DOHH2 (cell line): ENCODE results near the gene SEPTIN2.

ENCODE experiments used
- H3F3A ChIP-seq: fragments of 200-600 bp; sonication (generic), shearing (Covaris generic); 2 replicates; pipeline ENCODE4 v1.6.0; 2016; ENCODE audit warnings: antibody characterized with exemption, mild to moderate bottlenecking; ENCODE audit not compliant: control insufficient read depth, insufficient read depth
- H3K27ac ChIP-seq: fragments of 200-600 bp; sonication (generic); 2 replicates; pipeline ENCODE4 v1.5.1; 2014; ENCODE audit warnings: low read depth, mild to moderate bottlenecking, low read length, moderate library complexity
- H3K27me3 ChIP-seq: fragments of 200-600 bp; sonication (generic); 2 replicates; pipeline ENCODE4 v1.6.1; 2014; ENCODE audit warnings: mild to moderate bottlenecking, low read length, mixed read lengths; ENCODE audit not compliant: control insufficient read depth
- H3K36me3 ChIP-seq: fragments of 200-600 bp; sonication (generic); 2 replicates; pipeline ENCODE4 v1.6.1; 2014; ENCODE audit warnings: mild to moderate bottlenecking, low read length, moderate library complexity, mixed read lengths; ENCODE audit not compliant: control insufficient read depth
- H3K4me1 ChIP-seq: fragments of 200-600 bp; sonication (generic); 2 replicates; pipeline ENCODE4 v1.6.1; 2014; ENCODE audit warnings: mild to moderate bottlenecking, low read length, mixed read lengths; ENCODE audit not compliant: control insufficient read depth
- H3K4me2 ChIP-seq: fragments of 200-600 bp; sonication (generic); 2 replicates; pipeline ENCODE4 v1.6.0; 2014; ENCODE audit warnings: mild to moderate bottlenecking, low read length, moderate library complexity
- H3K4me3 ChIP-seq: fragments of 200-600 bp; sonication (generic); 2 replicates; pipeline ENCODE4 v1.5.1; 2014; ENCODE audit warnings: mild to moderate bottlenecking, low read length, mixed read lengths
- H3K79me2 ChIP-seq: fragments of 200-600 bp; sonication (generic); 2 replicates; pipeline ENCODE4 v1.6.1; 2014; ENCODE audit warnings: mild to moderate bottlenecking, low read length, mixed read lengths; ENCODE audit not compliant: control insufficient read depth
- H3K9me2 ChIP-seq: fragments of 200-600 bp; sonication (generic); replicated peaks from 2 replicates; pipeline ENCODE4 v1.6.1; 2014; ENCODE audit warnings: mild to moderate bottlenecking, low read length, mixed read lengths; ENCODE audit not compliant: control insufficient read depth
- H3K9me3 ChIP-seq: fragments of 200-600 bp; sonication (generic); 2 replicates; pipeline ENCODE4 v1.6.1; 2014; ENCODE audit warnings: antibody characterized with exemption, low read length, mixed read lengths; ENCODE audit not compliant: control insufficient read depth, insufficient read depth
- H4K20me1 ChIP-seq: fragments of 200-600 bp; sonication (generic); 2 replicates; pipeline ENCODE4 v1.6.0; 2014; ENCODE audit warnings: low read depth, mild to moderate bottlenecking, antibody characterized with exemption, low read length, moderate library complexity; ENCODE audit not compliant: control insufficient read depth, insufficient read depth
- EZH2phosphoT487 ChIP-seq: fragments of 200-600 bp; sonication (generic); IDR thresholded peaks from 2 replicates; pipeline ENCODE4 v1.6.1; 2017; ENCODE audit warnings: borderline replicate concordance, mild to moderate bottlenecking, antibody characterized with exemption, low read length, moderate library complexity, mixed read lengths
- TF ChIP-seq, protein P1 (sequence below): fragments of 200-600 bp; sonication (generic); IDR thresholded peaks from one replicate; pipeline ENCODE4 v1.5.1; 2014; ENCODE audit warnings: antibody characterized with exemption, mild to moderate bottlenecking, low read depth, low read length; ENCODE audit not compliant: poor library complexity, severe bottlenecking

Gene SEPTIN2

DNA sequence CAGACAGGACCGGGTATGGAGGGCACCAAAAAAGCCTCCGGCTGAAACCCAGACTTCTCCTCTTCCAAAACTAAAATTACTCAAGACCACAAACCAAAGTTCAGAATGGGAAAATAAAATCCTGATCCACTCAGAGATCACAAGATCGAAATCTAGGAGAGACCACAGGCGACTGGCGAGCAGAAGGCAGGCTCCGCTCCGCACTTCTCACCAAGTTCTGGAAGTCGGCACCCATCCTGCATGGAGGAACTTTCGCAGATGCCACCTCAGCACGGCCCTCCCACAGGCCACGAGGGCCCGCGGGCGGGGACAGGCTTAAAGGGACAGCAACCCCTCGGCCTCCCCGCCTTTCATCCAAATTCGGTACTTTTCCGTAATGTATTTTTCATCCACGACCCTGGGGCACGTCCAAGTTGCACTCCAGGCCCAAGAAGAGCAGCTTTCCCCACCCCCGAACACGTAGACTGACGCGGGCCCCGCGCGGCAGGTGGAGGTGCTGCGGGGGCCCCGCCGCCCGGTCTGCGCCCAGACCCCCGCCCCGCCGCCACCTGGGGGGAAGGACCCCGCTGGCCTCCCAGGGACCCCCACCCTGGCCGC lies 43.9 kb upstream of the SEPTIN2 start:
- H3K4me3 ChIP-seq = peak overlapping the region; percentile 65
- peaks cover 12% of the 10 kb centered on the region for H3K36me3 ChIP-seq
- no peak overlapping the region for H3K27ac ChIP-seq
- peak overlapping the region; percentile 62 for H3K4me2 ChIP-seq
- H3K9me3 ChIP-seq = no peaks in the 10 kb centered on the region; the same call in 1 of the 2 replicates
- peaks cover 11% of the 10 kb centered on the region for H4K20me1 ChIP-seq
- TF ChIP-seq, protein P1, sequence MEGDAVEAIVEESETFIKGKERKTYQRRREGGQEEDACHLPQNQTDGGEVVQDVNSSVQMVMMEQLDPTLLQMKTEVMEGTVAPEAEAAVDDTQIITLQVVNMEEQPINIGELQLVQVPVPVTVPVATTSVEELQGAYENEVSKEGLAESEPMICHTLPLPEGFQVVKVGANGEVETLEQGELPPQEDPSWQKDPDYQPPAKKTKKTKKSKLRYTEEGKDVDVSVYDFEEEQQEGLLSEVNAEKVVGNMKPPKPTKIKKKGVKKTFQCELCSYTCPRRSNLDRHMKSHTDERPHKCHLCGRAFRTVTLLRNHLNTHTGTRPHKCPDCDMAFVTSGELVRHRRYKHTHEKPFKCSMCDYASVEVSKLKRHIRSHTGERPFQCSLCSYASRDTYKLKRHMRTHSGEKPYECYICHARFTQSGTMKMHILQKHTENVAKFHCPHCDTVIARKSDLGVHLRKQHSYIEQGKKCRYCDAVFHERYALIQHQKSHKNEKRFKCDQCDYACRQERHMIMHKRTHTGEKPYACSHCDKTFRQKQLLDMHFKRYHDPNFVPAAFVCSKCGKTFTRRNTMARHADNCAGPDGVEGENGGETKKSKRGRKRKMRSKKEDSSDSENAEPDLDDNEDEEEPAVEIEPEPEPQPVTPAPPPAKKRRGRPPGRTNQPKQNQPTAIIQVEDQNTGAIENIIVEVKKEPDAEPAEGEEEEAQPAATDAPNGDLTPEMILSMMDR = no peak
- no peak for TF ChIP-seq EZH2phosphoT487
- H3K79me2 ChIP-seq = peaks cover 93% of the 10 kb centered on the region
- no peaks in the 10 kb centered on the region for H3F3A ChIP-seq
- H3K9me2 ChIP-seq = no peaks in the 10 kb centered on the region
- H3K27me3 ChIP-seq = no peaks in the 10 kb centered on the region
- peaks cover 20% of the 10 kb centered on the region for H3K4me1 ChIP-seq

DNA sequence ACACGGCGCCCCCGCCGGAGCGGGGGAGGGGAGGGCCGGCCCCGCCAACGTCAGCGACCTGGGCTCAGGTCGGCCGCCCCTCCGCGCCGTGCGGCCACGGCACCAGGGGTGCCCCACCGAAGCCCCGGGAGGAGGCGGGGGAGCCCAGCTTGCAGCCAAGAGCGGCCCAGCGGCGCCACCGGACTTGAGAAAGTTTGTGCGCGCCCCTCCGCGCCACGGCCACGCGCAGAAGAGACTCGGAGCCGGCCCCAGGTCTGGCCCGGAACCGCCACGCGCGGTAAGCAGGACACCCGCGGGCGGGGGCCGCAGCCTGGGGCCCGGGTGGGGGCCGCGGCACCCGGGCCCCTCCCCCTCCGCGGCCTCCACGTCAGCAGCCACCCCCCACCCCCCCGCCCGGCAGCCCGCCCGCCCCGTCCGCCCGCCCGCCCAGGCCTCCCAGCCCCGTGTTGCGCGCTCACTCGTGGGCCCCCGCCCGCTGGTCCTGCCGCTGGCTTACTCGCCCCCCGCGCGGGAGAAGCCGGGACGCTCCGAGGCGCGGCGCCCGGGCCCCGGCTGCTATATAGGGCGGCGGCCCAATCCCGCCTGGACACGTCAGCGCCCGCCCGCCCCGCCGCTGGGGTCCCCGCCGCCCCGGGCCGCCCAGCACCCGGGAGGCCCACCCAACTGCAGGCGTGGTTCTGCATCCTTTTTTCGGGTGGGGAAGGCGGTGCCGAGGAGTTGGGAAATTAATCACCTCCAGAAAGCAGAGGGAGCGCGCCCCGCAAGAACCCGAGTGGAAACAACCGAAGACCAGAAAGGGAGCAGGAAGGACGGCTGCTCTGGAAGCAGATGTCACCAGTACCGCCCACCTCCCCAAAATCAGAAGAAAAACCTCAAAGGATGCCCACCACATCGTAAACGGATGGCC lies 43.2 kb upstream of the SEPTIN2 start:
- Histone ChIP-seq H3K27me3 (no peaks in the 10 kb centered on the region), H3K4me1 (peaks cover 20% of the 10 kb centered on the region), H3K79me2 (peaks cover 93% of the 10 kb centered on the region), H3K4me3 (peak overlapping the region; percentile 72), H3K4me2 (peak overlapping the region; percentile 72), H3K9me2 (no peaks in the 10 kb centered on the region), H3F3A (no peaks in the 10 kb centered on the region), H3K27ac (no peak overlapping the region), H3K9me3 (no peaks in the 10 kb centered on the region; the same call in 1 of the 2 replicates), H4K20me1 (peaks cover 11% of the 10 kb centered on the region), H3K36me3 (peaks cover 4% of the 10 kb centered on the region)
- TF ChIP-seq, protein P1 = no peak
- TF ChIP-seq EZH2phosphoT487 = no peak

DNA sequence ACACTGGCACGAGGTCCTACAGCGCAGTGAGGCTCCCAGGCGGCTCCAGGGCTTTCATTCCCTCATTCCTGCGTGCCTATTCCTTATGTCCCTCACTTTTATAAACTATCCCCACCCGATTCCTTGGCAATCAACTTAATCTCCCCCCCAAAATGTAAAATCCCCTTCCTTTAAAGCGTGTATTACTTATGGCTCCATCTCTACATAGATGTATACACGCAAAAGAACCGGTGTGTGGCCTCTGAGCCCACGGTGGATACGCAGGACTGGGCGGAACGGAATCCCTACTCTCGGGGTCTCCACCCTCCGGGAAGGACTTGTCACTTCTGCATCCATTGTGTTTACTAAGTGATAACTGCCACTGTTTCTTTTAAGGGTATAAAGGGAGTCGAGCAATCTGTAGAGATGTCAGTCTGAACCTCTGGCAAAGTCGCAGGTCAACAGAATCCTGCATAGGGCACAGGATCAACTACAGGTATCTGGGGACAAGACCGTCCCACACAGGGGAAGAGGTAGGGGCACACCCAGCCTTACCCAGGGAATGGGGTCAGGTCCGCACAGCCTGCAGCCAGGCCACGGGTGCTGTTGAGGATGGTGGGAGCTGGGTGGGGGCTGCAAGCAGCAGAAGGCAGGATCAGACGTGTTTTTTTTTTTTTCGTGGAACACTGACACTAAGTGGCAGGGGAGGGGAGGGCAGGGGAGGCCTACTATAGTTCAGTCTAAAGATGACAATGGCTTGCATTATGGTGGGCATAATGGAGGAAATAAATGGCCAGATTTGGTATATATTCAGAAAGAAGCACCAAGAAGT lies 42.3 kb upstream of the SEPTIN2 start:
- Histone ChIP-seq H3K27me3 (no peaks in the 10 kb centered on the region), H4K20me1 (peaks cover 11% of the 10 kb centered on the region), H3K4me1 (peaks cover 20% of the 10 kb centered on the region), H3K36me3 (no peaks in the 10 kb centered on the region; the same call in none of the 2 replicates), H3K9me2 (no peaks in the 10 kb centered on the region), H3K9me3 (no peaks in the 10 kb centered on the region; the same call in 1 of the 2 replicates), H3K27ac (no peak overlapping the region), H3K4me3 (peak overlapping the region; percentile 72), H3K79me2 (peaks cover 96% of the 10 kb centered on the region), H3K4me2 (peak overlapping the region; percentile 72), H3F3A (no peaks in the 10 kb centered on the region)
- TF ChIP-seq, protein P1 = no peak
- TF ChIP-seq EZH2phosphoT487 = no peak
